HEK293 (cell line): Measurements from ENCODE around the gene VSTM4.

Experiments
- SALL2 ChIP-seq: fragments of 450-650 bp; formaldehyde crosslinking; IDR thresholded peaks from 2 replicates; pipeline ENCODE4 v1.5.0; 2017; ENCODE audit warnings: missing biosample characterization, mild to moderate bottlenecking, missing genetic modification characterization, borderline replicate concordance
- ZBTB1 ChIP-seq: fragments of 450-650 bp; formaldehyde crosslinking; IDR thresholded peaks from 2 replicates; pipeline ENCODE4 v1.5.1; 2016; ENCODE audit warnings: missing biosample characterization, missing genetic modification characterization
- ZFP41 ChIP-seq: fragments of 450-650 bp; formaldehyde crosslinking; IDR thresholded peaks from 2 replicates; pipeline ENCODE4 v1.5.1; 2016; ENCODE audit warnings: missing biosample characterization, missing genetic modification characterization, borderline replicate concordance
- ZNF221 ChIP-seq: fragments of 450-650 bp; formaldehyde crosslinking; IDR thresholded peaks from 2 replicates; pipeline ENCODE4 v1.5.1; 2017; ENCODE audit warnings: missing biosample characterization, missing genetic modification characterization, borderline replicate concordance
- ZNF274 ChIP-seq, 2 experiments: fragments of 200-500 bp in 1 of 2; fragments of 450-650 bp in 1 of 2; sonication (Bioruptor generic) in 1 of 2; formaldehyde crosslinking in 1 of 2; IDR thresholded peaks; 2 replicates each; pipeline versions ENCODE4 v1.5.1 to v1.6.1; 2014 to 2016; ENCODE audit warnings: borderline replicate concordance in 1 of 2, inconsistent platforms in 1 of 2, low read length in 1 of 2, missing biosample characterization in 1 of 2, missing genetic modification characterization in 1 of 2
- ZNF302 ChIP-seq: fragments of 450-650 bp; formaldehyde crosslinking; IDR thresholded peaks from 2 replicates; pipeline ENCODE4 v1.5.1; 2016; ENCODE audit warnings: missing biosample characterization, missing genetic modification characterization, low read depth
- TF ChIP-seq, protein P1 (sequence below): fragments of 450-650 bp; formaldehyde crosslinking; IDR thresholded peaks from 2 replicates; pipeline ENCODE4 v1.5.1; 2016; ENCODE audit warnings: missing biosample characterization, missing genetic modification characterization
- TF ChIP-seq, protein P2 (sequence below): fragments of 450-650 bp; formaldehyde crosslinking; IDR thresholded peaks from 2 replicates; pipeline ENCODE4 v1.5.1; 2016; ENCODE audit warnings: missing biosample characterization, missing genetic modification characterization

DNA sequence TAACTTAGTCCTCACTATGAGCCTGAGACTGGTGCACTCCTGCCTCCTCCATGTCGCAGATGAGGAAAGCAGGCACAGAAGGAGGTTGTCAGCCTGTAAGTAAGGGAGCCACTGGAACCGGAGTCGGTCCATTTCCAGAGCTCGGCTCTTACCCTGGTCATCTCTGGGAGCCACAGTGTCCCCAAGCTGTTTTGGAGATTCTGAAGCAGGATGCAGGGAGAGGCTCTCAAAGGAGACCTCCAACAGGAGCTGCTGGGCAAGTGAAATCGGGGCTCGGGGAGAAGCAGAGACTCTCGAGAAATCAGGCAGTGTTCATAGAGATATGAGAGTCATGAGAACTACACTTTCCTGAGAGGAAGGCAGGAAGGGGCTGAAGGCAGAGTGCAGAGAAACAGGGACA, 39.0 kb downstream of the VSTM4 start:
- TF ChIP-seq, protein P1, sequence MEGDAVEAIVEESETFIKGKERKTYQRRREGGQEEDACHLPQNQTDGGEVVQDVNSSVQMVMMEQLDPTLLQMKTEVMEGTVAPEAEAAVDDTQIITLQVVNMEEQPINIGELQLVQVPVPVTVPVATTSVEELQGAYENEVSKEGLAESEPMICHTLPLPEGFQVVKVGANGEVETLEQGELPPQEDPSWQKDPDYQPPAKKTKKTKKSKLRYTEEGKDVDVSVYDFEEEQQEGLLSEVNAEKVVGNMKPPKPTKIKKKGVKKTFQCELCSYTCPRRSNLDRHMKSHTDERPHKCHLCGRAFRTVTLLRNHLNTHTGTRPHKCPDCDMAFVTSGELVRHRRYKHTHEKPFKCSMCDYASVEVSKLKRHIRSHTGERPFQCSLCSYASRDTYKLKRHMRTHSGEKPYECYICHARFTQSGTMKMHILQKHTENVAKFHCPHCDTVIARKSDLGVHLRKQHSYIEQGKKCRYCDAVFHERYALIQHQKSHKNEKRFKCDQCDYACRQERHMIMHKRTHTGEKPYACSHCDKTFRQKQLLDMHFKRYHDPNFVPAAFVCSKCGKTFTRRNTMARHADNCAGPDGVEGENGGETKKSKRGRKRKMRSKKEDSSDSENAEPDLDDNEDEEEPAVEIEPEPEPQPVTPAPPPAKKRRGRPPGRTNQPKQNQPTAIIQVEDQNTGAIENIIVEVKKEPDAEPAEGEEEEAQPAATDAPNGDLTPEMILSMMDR (tag by site-specific recombination) = no peak
- TF ChIP-seq ZBTB1 (tag by site-specific recombination) = no peak
- no peak for TF ChIP-seq ZNF274 (IDR thresholded peaks at IDR 0.05; ENCODE audit: low read length)
- TF ChIP-seq ZNF274 (tag by site-specific recombination; IDR thresholded peaks at IDR 0.05; ENCODE audit: borderline replicate concordance) = no peak
- TF ChIP-seq ZFP41 (tag by site-specific recombination) = no peak
- no peak for TF ChIP-seq ZNF302 (tag by site-specific recombination)
- no peak for TF ChIP-seq SALL2 (tag by site-specific recombination)
- no peak for TF ChIP-seq ZNF221 (tag by site-specific recombination)
- TF ChIP-seq, protein P2, sequence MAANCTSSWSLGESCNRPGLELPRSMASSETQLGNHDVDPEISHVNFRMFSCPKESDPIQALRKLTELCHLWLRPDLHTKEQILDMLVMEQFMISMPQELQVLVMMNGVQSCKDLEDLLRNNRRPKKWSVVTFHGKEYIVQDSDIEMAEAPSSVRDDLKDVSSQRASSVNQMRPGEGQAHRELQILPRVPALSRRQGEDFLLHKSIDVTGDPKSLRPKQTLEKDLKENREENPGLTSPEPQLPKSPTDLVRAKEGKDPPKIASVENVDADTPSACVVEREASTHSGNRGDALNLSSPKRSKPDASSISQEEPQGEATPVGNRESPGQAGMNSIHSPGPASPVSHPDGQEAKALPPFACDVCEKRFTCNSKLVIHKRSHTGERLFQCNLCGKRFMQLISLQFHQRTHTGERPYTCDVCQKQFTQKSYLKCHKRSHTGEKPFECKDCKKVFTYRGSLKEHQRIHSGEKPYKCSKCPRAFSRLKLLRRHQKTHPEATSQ (tag by site-specific recombination) = no peak
